WI38 (cell line): ENCODE measurements around the gene PLPP1.

Source experiments
- H3K4me3 ChIP-seq: 2 replicates; pipeline ENCODE4 v1.5.1; 2011; ENCODE audit warnings: low read depth, mild to moderate bottlenecking, control low read depth, low read length
- CTCF ChIP-seq: IDR thresholded peaks from 2 replicates; pipeline ENCODE4 v1.5.1; 2012; ENCODE audit warnings: low read depth, mild to moderate bottlenecking, control low read depth, low read length

The PLPP1 gene

GRCh38 chr5:55575815-55576583, 41.2 kb upstream of the PLPP1 start:
- H3K4me3 ChIP-seq = no peak overlapping the region
- no peak for TF ChIP-seq CTCF

- H3K4me3 ChIP-seq = no peak overlapping the region
- no peak for TF ChIP-seq CTCF
Measured at GRCh38 chr5:55572600-55572999, 37.8 kb upstream of the PLPP1 start.

GRCh38 chr5:55572020-55572419, 37.3 kb upstream of the PLPP1 start:
- no peak for TF ChIP-seq CTCF
- no peak overlapping the region for H3K4me3 ChIP-seq

- H3K4me3 ChIP-seq = no peak overlapping the region
- no peak for TF ChIP-seq CTCF
Measured at GRCh38 chr5:55570570-55570969, 35.8 kb upstream of the PLPP1 start.

GRCh38 chr5:55570026-55570425, 35.3 kb upstream of the PLPP1 start:
- no peak for TF ChIP-seq CTCF
- H3K4me3 ChIP-seq = no peak overlapping the region

GRCh38 chr5:55569513-55569865, 34.7 kb upstream of the PLPP1 start:
- no peak overlapping the region for H3K4me3 ChIP-seq
- TF ChIP-seq CTCF = no peak

GRCh38 chr5:55568654-55569512, 34.1 kb upstream of the PLPP1 start:
- no peak for TF ChIP-seq CTCF
- H3K4me3 ChIP-seq = no peak overlapping the region
